Epithelial cell of esophagus (primary cell): ENCODE results near the gene FGF6.

Experiments
- DNase-seq: peaks from one replicate; pipeline ENCODE4 v3.0.0; 2010; ENCODE audit warnings: low read depth
- H3K4me3 ChIP-seq: 2 replicates; pipeline ENCODE4 v1.5.1; 2011; ENCODE audit warnings: mild to moderate bottlenecking, low read length, control low read depth
- TF ChIP-seq, protein P1 (sequence below): IDR thresholded peaks from 2 replicates; pipeline ENCODE4 v1.5.1; 2011; ENCODE audit warnings: low read depth, mild to moderate bottlenecking, low read length, control low read depth, inconsistent platforms; ENCODE audit not compliant: insufficient read depth; ENCODE audit errors: missing control alignments

Gene FGF6

DNA sequence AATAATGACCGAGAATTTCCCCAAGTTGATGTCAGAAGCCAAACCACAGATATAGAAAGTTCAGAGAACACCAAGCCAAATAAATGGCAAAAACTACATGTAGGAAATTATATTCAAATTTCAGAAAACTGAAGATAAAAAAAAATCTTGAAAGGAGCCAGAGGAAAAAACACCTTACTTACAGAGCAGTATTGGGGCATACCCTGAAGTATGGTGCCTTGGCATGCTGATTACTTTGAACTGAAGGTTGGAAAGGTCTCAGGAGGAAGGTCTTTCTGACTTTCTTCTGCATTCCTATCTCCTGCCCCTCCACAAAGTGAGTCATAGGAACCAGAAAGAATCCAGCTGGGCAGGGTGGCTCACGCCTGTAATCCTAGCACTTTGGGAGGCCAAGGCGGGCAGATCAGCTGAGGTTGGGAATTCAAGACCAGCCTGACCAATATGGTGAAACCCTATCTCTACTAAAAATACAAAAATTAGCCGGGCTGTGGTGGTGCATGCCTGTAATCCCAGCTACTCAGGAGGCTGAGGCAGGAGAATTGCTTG lies 8.8 kb upstream of the FGF6 start:
- no peak for DNase-seq
- TF ChIP-seq, protein P1, sequence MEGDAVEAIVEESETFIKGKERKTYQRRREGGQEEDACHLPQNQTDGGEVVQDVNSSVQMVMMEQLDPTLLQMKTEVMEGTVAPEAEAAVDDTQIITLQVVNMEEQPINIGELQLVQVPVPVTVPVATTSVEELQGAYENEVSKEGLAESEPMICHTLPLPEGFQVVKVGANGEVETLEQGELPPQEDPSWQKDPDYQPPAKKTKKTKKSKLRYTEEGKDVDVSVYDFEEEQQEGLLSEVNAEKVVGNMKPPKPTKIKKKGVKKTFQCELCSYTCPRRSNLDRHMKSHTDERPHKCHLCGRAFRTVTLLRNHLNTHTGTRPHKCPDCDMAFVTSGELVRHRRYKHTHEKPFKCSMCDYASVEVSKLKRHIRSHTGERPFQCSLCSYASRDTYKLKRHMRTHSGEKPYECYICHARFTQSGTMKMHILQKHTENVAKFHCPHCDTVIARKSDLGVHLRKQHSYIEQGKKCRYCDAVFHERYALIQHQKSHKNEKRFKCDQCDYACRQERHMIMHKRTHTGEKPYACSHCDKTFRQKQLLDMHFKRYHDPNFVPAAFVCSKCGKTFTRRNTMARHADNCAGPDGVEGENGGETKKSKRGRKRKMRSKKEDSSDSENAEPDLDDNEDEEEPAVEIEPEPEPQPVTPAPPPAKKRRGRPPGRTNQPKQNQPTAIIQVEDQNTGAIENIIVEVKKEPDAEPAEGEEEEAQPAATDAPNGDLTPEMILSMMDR: no peak
- H3K4me3 ChIP-seq: no peak overlapping the region

DNA sequence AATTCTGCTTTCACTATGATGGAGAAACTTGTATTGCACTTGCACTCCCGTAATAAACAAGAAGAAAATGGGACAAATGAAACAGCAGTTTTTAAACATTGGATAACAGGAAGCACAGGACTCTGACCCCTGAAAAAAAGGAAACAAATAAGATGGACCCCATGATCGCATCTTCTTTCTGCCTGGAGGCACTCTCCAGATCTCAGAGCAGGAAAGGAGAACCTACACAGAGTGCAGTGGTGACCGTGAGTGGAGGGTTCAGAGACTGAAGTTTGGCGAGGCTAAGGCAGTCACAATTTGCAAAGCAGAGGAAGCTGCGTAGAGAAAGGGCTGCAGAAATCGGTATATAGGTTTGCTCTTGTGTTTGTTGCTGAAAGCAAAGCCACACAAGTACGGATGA lies 6.1 kb upstream of the FGF6 start:
- H3K4me3 ChIP-seq: no peak overlapping the region
- no peak for DNase-seq
- TF ChIP-seq, protein P1: no peak

DNA sequence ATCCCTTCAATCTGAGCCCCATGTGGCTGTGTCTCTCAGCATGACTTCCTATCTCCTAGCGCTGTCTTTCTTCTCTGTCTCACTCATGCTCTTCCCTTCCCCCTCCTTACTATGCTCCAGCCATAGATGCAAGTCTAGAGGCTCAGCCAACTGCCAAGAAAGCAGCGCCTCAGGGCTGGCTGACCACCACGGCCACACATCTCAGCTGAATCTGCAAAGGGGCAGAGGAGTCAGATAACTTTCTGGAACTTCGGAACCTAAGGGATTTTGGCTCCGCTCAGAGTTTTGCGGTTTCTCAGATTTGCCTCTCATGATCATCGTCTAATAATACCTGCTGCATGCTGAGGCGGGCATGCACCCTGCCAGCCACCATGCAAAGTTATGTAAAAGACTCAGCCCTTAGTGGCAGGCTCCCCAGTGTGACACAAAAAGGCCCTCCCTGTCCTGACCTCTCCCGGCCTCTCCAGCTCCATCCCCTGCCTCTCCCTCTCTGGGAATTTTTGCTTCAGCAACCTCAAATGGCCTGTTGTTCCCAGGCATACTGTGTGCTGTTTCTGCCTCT lies 5.0 kb upstream of the FGF6 start:
- H3K4me3 ChIP-seq: no peak overlapping the region
- TF ChIP-seq, protein P1: no peak
- DNase-seq: no peak

DNA sequence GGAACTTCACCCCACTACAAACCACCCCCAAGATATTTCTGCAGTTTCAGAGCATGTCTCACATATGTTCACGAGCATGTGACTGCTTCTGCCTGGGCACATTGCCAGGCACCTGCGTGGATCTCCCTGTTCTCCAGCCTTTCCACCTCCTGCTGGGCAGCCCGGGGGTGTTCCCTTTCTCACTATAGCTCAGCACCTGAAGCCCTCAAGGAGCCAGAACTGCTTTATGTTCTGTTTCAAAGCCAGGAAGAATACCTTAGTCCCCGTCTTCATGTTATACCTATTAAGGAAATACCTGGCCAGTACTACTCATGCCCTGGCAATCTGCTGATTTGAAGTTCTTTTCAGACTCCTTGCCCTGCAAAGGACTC lies 4.2 kb upstream of the FGF6 start:
- H3K4me3 ChIP-seq: no peak overlapping the region
- TF ChIP-seq, protein P1: no peak
- peak; percentile 41 for DNase-seq

DNA sequence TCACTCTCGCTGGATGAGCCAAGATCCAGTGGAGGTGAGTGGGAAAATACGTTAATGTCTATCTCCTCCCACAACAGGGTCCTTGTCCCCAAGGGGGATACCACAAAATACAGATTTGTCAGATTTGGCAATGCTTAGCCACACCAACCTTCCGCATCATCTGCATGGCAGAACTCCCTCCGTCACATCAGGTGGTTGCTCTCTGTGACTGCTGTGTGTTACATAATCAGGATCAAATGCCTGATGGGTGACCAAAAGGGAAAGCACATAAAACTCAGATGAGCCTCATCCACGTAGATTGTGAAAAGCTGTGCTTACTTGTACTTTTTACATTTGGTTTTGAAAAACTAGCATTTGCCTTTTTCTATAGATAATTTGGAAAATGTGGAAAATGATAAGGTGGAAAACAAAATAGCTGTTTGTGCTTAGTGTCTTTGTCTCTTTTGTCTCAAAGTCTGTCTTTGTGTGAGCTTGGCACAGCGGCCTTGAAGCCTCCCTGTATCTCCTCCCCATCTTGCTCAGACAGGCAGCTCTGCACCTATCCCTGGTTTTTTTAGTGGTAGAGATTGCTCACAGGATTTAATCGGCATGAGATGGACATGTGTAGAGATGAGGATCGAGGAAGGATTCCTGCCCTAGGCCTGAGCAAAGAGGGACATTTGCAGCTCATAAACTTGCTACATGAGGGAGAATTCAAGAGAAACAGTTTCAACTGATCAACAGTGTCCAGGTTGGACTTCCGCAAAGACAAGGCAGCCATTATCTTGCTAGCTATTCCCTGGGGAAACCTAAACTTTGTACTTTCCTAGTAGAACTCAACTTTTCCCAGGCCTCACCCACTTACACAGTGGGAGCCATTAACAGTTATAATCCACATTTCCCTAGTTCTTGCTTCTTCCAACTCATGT lies 3.6 kb upstream of the FGF6 start:
- peak; percentile 16 for DNase-seq
- TF ChIP-seq, protein P1: no peak

DNA sequence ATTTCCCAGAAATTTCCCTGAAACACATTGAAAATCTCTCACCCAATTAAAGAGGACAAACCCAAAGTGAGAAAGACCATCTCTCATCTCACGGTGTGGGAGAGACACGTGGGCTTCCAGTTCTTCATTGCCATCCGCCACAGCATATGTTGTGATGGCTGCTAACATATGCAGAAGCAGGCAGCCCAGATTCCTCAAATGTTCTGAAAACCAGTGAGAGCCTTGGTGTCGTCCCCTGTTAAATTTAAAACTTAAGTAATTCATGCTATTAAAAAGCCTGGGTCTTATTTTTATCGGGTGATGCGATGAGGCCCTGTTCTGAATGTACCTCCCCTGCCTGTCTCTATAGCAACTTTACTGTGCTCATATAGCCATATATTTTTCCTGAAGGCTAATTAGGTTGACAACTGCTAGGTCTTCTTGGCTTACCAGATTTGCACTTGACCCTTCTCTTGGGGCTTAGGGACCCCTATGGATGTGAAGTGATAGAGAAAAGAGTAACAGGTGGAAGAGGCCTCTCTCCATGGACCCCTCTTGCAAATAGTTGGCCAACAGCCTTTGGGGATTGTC lies 2.8 kb upstream of the FGF6 start:
- no peak for DNase-seq
- TF ChIP-seq, protein P1: no peak
- no peak overlapping the region for H3K4me3 ChIP-seq

More for the DNA sequence above, 3.6 kb upstream of the FGF6 start:
- H3K4me3 ChIP-seq: no peak overlapping the region
